Endothelial cell of umbilical vein (primary cell): ENCODE data around the gene HGF. TPM values are rescaled to one million over a fixed set of nuclear protein-coding genes. Genes with fewer than 3 reads are reported as not detected.

ENCODE experiments used
- BruUV-seq: library from RNA; stranded (reverse); fragments of 400-500 nt; replicated peaks from 2 replicates; lab custom pipeline; 2021; lab: Mats Ljungman, UMichigan
- CTCF ChIA-PET: fragments of 300-600, 350-600 bp; sonication (Branson Sonifier 250); formaldehyde crosslinking; loops from one replicate; lab custom pipeline; 2021; ENCODE audit warnings: antibody characterized with exemption, inconsistent platforms; lab: Charles Lee
- POLR2A ChIA-PET: fragments of 300-600, 350-600 bp; sonication (Branson Sonifier 250); formaldehyde crosslinking; loops from one replicate; lab custom pipeline; 2021; ENCODE audit warnings: antibody characterized with exemption, inconsistent platforms; lab: Charles Lee
- DNase-seq: peaks from one replicate; pipeline ENCODE4 v3.0.0-alpha.2; 2011; ENCODE audit warnings: low read depth, low spot score
- FAIRE-seq: peaks from 2 replicates; lab custom pipeline; 2011; peaks lifted over from hg19 to GRCh38; lab: Jason Lieb, UNC
- H2AFZ ChIP-seq: 2 replicates; pipeline ENCODE4 v1.6.0; 2012; ENCODE audit warnings: low read depth, low read length, control low read depth, inconsistent platforms
- H3K27ac ChIP-seq: 2 replicates; pipeline ENCODE4 v1.5.1; 2011; ENCODE audit warnings: low read depth, mild to moderate bottlenecking, control low read depth, low read length, moderate library complexity; ENCODE audit not compliant: insufficient read depth
- H3K27me3 ChIP-seq, 2 experiments: 2 replicates each; pipeline versions ENCODE4 v1.6.0 to v1.6.1; 2011; ENCODE audit warnings: low read length in 2 of 2, mixed read lengths in 1 of 2; ENCODE audit not compliant: control insufficient read depth in 2 of 2, insufficient read depth in 2 of 2
- H3K36me3 ChIP-seq, 2 experiments: 2 replicates in 1 of 2; 3 replicates in 1 of 2; pipeline ENCODE4 v1.5.1; 2011; ENCODE audit warnings: low read length in 2 of 2, mild to moderate bottlenecking in 1 of 2, moderate library complexity in 1 of 2; ENCODE audit not compliant: control insufficient read depth in 2 of 2, insufficient read depth in 2 of 2; ENCODE audit errors: extremely low read depth in 1 of 2
- H3K4me1 ChIP-seq: 3 replicates; pipeline ENCODE4 v1.5.1; 2011; ENCODE audit warnings: mild to moderate bottlenecking, low read length; ENCODE audit not compliant: control insufficient read depth, insufficient read depth; ENCODE audit errors: extremely low read depth
- H3K4me2 ChIP-seq: 2 replicates; pipeline ENCODE4 v1.6.1; 2011; ENCODE audit warnings: low read length, control low read depth, mixed read lengths; ENCODE audit not compliant: insufficient read depth
- H3K4me3 ChIP-seq, 3 experiments: fragments of 200-600 bp in 1 of 3; sonication (generic), shearing (Covaris generic) in 1 of 3; replicated peaks in 1 of 3; 2 replicates each; pipeline ENCODE4 v1.5.1; 2011 to 2016; ENCODE audit warnings: control low read depth in 3 of 3, low read length in 3 of 3, mild to moderate bottlenecking in 2 of 3, inconsistent platforms in 1 of 3, low read depth in 1 of 3, moderate library complexity in 1 of 3; ENCODE audit not compliant: insufficient read depth in 1 of 3
- H3K79me2 ChIP-seq: 2 replicates; pipeline ENCODE4 v1.6.0; 2012; ENCODE audit warnings: low read length, inconsistent platforms; ENCODE audit not compliant: control insufficient read depth, insufficient read depth
- H3K9ac ChIP-seq: replicated peaks from 2 replicates; pipeline ENCODE3; 2011; ENCODE audit warnings: low read length, control low read depth; ENCODE audit not compliant: insufficient read depth; ENCODE audit errors: extremely low read depth
- H3K9me1 ChIP-seq: replicated peaks from 3 replicates; pipeline ENCODE4 v1.6.0; 2011; ENCODE audit warnings: mild to moderate bottlenecking, low read length; ENCODE audit not compliant: control insufficient read depth, insufficient read depth; ENCODE audit errors: extremely low read depth
- H3K9me3 ChIP-seq: replicated peaks from 2 replicates; pipeline ENCODE4 v1.5.1; 2012; ENCODE audit warnings: low read length, inconsistent platforms; ENCODE audit not compliant: control insufficient read depth, insufficient read depth
- H4K20me1 ChIP-seq: replicated peaks from 2 replicates; pipeline ENCODE3; 2011; ENCODE audit warnings: mild to moderate bottlenecking, low read length; ENCODE audit not compliant: control insufficient read depth, insufficient read depth; ENCODE audit errors: extremely low read depth
- EZH2 ChIP-seq: IDR thresholded peaks from 2 replicates; pipeline ENCODE4 v1.6.1; 2012; ENCODE audit warnings: borderline replicate concordance, low read depth, mild to moderate bottlenecking, moderate library complexity, low read length, inconsistent platforms; ENCODE audit not compliant: severe bottlenecking
- FOS ChIP-seq: IDR thresholded peaks from 2 replicates; pipeline ENCODE4 v1.6.1; 2011; ENCODE audit warnings: mild to moderate bottlenecking, low read length, moderate library complexity, borderline replicate concordance; ENCODE audit not compliant: insufficient read depth
- GATA2 ChIP-seq: IDR thresholded peaks from 2 replicates; pipeline ENCODE4 v1.7.0; 2011; ENCODE audit warnings: low read depth, mild to moderate bottlenecking, moderate library complexity, mixed read lengths, low read length; ENCODE audit not compliant: insufficient read length, insufficient read depth
- JUN ChIP-seq: IDR thresholded peaks from 2 replicates; pipeline ENCODE4 v1.6.1; 2011; ENCODE audit warnings: borderline replicate concordance, low read depth; ENCODE audit not compliant: insufficient read length, insufficient read depth
- MAX ChIP-seq: IDR thresholded peaks from 2 replicates; pipeline ENCODE4 v1.6.1; 2011; ENCODE audit not compliant: insufficient read depth, insufficient read length
- MYC ChIP-seq: IDR thresholded peaks from one replicate; pipeline ENCODE4 v1.6.1; 2011; ENCODE audit warnings: mild to moderate bottlenecking, low read depth, low read length
- POLR2A ChIP-seq: IDR thresholded peaks from 2 replicates; pipeline ENCODE4 v1.6.1; 2012; ENCODE audit warnings: low read depth, mild to moderate bottlenecking, control low read depth, low read length
- POLR2AphosphoS5 ChIP-seq: IDR thresholded peaks from 2 replicates; pipeline ENCODE4 v1.6.1; 2012; ENCODE audit warnings: low read depth, mild to moderate bottlenecking, control low read depth, low read length, moderate library complexity; ENCODE audit not compliant: insufficient read depth
- dilution Hi-C: fragments of 300-500 bp; cut with MboI; formaldehyde crosslinking; loops from one replicate; pipeline ENCODE4 v1.15.0; 2019; ENCODE audit warnings: low sequenced_read_pairs; ENCODE audit not compliant: extremely low pct_ligation_motif_present
- intact Hi-C: fragments of 100-400 bp; cut with micrococcal nuclease; formaldehyde crosslinking; loops from one replicate; pipeline ENCODE4 v1.10.0; 2022
- polyA plus RNA-seq, 4 experiments: library from polyadenylated mRNA; depleted of rRNA in 3 of 4; stranded (reverse) in 3 of 4; unstranded in 1 of 4; fragments of >200 nt; gene quantifications; 2 replicates each; pipeline versions ENCODE4 v1.2.1 to v1.2.3, GENCODE V29; 2011 to 2012; ENCODE audit warnings: missing spikeins in 1 of 4
- total RNA-seq: library from RNA; stranded (reverse); gene quantifications from 2 replicates; pipeline ENCODE4 v1.2.3, GENCODE V29; 2021
- TF ChIP-seq, protein P1 (sequence below), 2 donors: IDR thresholded peaks; 1 replicate in 1 of 2; 2 replicates in 1 of 2; pipeline ENCODE4 v1.5.1; 2011; ENCODE audit warnings: low read length in 2 of 2, mild to moderate bottlenecking in 2 of 2, moderate library complexity in 2 of 2, control low read depth in 1 of 2, inconsistent platforms in 1 of 2, low read depth in 1 of 2; ENCODE audit not compliant: insufficient read depth in 1 of 2; ENCODE audit errors: extremely low read depth in 1 of 2

The HGF gene
- total and polyA plus RNA-seq, 2 donors (not counting 3 experiments of a cell fraction or from before 2014, with no cell fraction given), result 0.15 to 0.18 TPM

DNA sequence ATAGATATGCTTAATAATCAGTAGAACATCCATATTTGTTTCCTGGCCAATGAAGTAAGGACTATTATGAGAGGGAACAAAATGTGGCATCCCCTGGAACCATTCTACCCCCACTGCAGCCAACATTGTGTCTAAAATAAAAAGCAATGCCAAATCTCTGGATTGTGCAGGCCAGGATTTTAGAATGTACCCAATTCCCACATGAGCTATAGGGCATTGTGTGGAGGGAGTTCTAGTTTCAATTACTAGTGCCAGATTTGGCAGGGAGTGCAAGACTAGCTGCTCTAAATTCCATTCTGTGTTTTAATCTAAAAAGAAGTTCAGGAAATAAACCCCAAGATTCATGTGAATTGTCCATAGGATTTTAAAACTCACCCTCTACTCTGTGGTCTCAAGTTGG, 112.3 kb downstream of the HGF start:
- dilution Hi-C loops (no loop called here), intact Hi-C loops (no loop called here)
- ChIA-PET CTCF (no interaction called here), POLR2A (no interaction called here)
- Histone ChIP-seq H2AFZ (no peak overlapping the region), H3K9me3 (no peaks in the 10 kb centered on the region), H3K4me2 (no peak overlapping the region), H3K27ac (no peak overlapping the region), H4K20me1 (no peaks in the 10 kb centered on the region), H3K4me3 (no peak overlapping the region), H3K9me1 (no peaks in the 10 kb centered on the region), H3K27me3 (no peaks in the 10 kb centered on the region), H3K4me1 (no peaks in the 10 kb centered on the region), H3K9ac (no peak overlapping the region), H3K79me2 (no peaks in the 10 kb centered on the region), H3K36me3 (no peaks in the 10 kb centered on the region)
- no TSS peak for BruUV-seq
- DNase-seq (no peak), FAIRE-seq (no peak)
- TF ChIP-seq MYC (no peak), MAX (no peak), GATA2 (no peak), POLR2AphosphoS5 (no peak), JUN (no peak), POLR2A (no peak), EZH2 (no peak), FOS (no peak)
- TF ChIP-seq, protein P1, sequence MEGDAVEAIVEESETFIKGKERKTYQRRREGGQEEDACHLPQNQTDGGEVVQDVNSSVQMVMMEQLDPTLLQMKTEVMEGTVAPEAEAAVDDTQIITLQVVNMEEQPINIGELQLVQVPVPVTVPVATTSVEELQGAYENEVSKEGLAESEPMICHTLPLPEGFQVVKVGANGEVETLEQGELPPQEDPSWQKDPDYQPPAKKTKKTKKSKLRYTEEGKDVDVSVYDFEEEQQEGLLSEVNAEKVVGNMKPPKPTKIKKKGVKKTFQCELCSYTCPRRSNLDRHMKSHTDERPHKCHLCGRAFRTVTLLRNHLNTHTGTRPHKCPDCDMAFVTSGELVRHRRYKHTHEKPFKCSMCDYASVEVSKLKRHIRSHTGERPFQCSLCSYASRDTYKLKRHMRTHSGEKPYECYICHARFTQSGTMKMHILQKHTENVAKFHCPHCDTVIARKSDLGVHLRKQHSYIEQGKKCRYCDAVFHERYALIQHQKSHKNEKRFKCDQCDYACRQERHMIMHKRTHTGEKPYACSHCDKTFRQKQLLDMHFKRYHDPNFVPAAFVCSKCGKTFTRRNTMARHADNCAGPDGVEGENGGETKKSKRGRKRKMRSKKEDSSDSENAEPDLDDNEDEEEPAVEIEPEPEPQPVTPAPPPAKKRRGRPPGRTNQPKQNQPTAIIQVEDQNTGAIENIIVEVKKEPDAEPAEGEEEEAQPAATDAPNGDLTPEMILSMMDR (IDR thresholded peaks at IDR 0.05; ENCODE audit: extremely low read depth in 1 of 2, insufficient read depth in 1 of 2, low read depth in 1 of 2, low read length in 2 of 2), result no peak
